Cardiac atrium fibroblast (primary cell): ENCODE data around the gene OR8B2. TPM values are rescaled to one million over a fixed set of nuclear protein-coding genes. Genes with fewer than 3 reads are reported as not detected.

Experiments
- total RNA-seq: library from RNA; depleted of rRNA; stranded (reverse); fragments of >200 nt; gene quantifications from 2 replicates; pipeline ENCODE4 v1.2.3, GENCODE V29; 2015

Gene OR8B2, protein sequence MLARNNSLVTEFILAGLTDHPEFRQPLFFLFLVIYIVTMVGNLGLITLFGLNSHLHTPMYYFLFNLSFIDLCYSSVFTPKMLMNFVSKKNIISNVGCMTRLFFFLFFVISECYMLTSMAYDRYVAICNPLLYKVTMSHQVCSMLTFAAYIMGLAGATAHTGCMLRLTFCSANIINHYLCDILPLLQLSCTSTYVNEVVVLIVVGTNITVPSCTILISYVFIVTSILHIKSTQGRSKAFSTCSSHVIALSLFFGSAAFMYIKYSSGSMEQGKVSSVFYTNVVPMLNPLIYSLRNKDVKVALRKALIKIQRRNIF
- not detected in 2 replicates for total RNA-seq

DNA sequence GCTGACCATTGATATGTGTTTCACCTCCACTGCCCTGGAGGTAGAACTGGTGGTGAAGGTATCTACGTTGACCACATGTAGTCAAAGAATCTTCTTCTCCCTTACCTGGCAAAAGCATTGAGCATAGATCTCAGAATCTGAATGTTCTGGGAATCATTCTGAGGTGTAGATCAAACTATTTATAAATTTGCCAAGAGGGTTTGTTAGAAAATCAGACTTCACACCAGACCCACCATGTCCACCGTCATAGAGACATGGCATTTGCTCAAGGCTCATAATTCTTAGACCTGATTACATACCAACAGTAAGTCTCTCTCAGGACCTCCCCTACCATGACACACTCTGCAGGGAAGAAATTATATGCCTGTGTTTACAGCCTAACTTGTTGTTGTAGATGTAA, at the start of gene OR8B2:
TSS of gene OR8B2 (minus strand) at position 101 of the 400 bp plus-strand sequence. CDS start 1,156 bp downstream, outside the sequence.

DNA sequence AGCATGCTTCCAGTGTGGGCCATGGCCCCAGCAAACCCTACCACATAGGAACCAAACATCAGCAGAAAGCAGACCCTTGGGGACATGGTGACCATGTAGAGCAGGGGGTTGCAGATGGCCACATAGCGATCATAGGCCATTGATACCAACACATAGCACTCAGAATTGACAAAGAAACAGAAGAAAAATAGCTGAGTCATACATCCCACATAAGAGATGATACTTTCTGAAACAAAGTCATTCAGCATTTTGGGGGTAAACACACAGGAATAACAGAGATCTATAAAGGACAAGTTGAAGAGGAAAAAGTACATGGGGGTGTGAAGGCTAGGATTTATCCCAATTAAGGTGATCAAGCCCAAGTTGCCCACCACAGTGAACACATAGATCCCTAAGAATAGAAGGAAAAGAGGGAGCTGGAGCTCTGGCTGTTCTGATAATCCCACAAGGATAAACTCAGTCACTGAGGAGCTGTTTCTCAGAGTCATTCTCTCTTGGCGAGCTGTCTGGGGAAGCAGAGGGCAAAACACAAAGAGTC, 40.2 kb upstream of the OR8B2 start, which contains the start of gene OR8B4:
TSS of gene OR8B4 (minus strand) at position 488 of the 538 bp plus-strand sequence. CDS start at position 488, 0 bp downstream.

GRCh38 chr11:124398924-124399323, 14.6 kb upstream of the OR8B2 start, which contains the start of gene OR8B3:
Gene OR8B3 (minus strand): TSS chr11:124399024. CDS start chr11:124397351, 1,673 bp downstream.

Other genes starting within 250 kb of the OR8B2 start
- gene OR10D3, start 201.2 kb downstream of the OR8B2 start, total RNA-seq: not detected in 2 replicates
- gene OR8G1, start 143.4 kb downstream of the OR8B2 start, total RNA-seq: not detected in 2 replicates
- gene OR8G5, start 128.1 kb downstream of the OR8B2 start, total RNA-seq: not detected in 2 replicates
- not detected in 2 replicates for gene OR8D1, start 70.5 kb downstream of the OR8B2 start, total RNA-seq
- gene OR8D2, start 64.3 kb downstream of the OR8B2 start, total RNA-seq: not detected in 2 replicates
- not detected in 2 replicates for gene OR8B3, start 14.5 kb upstream of the OR8B2 start, total RNA-seq
- gene OR8B4, start 40.4 kb upstream of the OR8B2 start, total RNA-seq: not detected in 2 replicates
- gene OR8B8, start 61.2 kb upstream of the OR8B2 start, total RNA-seq: not detected in 2 replicates
- not detected in 2 replicates for gene OR8B12, start 159.2 kb upstream of the OR8B2 start, total RNA-seq
- not detected in 2 replicates for gene OR8A1, start 185.5 kb upstream of the OR8B2 start, total RNA-seq
- gene PANX3, start 226.9 kb upstream of the OR8B2 start, total RNA-seq: not detected in 2 replicates
- 20.9 and 23.0 TPM in 2 replicates for gene TBRG1, start 238.4 kb upstream of the OR8B2 start, total RNA-seq